ENCODE measurements around the gene CDIPT.

DNA sequence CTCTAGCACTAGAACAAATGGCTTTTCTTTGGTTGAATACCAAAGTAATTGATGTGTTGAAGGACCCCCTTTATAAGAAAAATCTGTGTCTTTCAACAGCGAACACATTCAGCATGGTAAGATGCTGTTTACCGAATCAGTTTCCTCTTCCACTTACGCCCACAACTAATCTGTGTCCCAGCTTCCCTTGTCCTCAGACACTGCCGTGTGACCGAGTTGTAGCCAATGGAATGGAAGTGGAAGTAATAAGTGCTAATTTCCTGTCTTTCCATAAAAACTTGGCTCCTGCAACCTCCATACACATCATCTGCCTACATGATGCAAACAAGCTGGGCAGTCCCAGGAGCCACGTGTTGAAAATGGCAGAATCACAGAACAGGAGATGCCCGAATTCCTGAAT is 10.4 kb downstream of the CDIPT start:
- TF ChIP-seq POLR2A (IDR thresholded peaks at IDR 0.05): no peak
- TF ChIP-seq, protein P1, sequence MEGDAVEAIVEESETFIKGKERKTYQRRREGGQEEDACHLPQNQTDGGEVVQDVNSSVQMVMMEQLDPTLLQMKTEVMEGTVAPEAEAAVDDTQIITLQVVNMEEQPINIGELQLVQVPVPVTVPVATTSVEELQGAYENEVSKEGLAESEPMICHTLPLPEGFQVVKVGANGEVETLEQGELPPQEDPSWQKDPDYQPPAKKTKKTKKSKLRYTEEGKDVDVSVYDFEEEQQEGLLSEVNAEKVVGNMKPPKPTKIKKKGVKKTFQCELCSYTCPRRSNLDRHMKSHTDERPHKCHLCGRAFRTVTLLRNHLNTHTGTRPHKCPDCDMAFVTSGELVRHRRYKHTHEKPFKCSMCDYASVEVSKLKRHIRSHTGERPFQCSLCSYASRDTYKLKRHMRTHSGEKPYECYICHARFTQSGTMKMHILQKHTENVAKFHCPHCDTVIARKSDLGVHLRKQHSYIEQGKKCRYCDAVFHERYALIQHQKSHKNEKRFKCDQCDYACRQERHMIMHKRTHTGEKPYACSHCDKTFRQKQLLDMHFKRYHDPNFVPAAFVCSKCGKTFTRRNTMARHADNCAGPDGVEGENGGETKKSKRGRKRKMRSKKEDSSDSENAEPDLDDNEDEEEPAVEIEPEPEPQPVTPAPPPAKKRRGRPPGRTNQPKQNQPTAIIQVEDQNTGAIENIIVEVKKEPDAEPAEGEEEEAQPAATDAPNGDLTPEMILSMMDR (IDR thresholded peaks at IDR 0.05): no peak
